ENCODE measurements around the gene KRTAP10-12.
"Not testable (repeated sequence)": the region's sequence is repeated elsewhere in the genome, so short reads cannot be mapped to it uniquely, and the experiment has no call there.

Gene KRTAP10-12

GRCh38 chr21:44670642-44671432 is 26.1 kb upstream of the KRTAP10-12 start:
- DNase-seq (ENCODE audit: low read depth in 4 of 4, low spot score in 1 of 4) = no peak

GRCh38 chr21:44671911-44672310 is 25.1 kb upstream of the KRTAP10-12 start:
- DNase-seq (ENCODE audit: low read depth in 4 of 4, low spot score in 1 of 4) = no peak

- no peak for DNase-seq (ENCODE audit: low read depth in 4 of 4, low spot score in 1 of 4)
Measured at GRCh38 chr21:44677881-44678280, 19.1 kb upstream of the KRTAP10-12 start.

- no peak for DNase-seq (ENCODE audit: low read depth in 4 of 4, low spot score in 1 of 4)
Measured at GRCh38 chr21:44681152-44681551, 15.8 kb upstream of the KRTAP10-12 start.

- no peak for DNase-seq (ENCODE audit: low read depth in 4 of 4, low spot score in 1 of 4)
Measured at GRCh38 chr21:44681861-44682579, 15.0 kb upstream of the KRTAP10-12 start, which contains the start of gene KRTAP12-1. Gene KRTAP12-1, minus strand, starts transcription at chr21:44682163. Its CDS starts 40 bp downstream, at chr21:44682123.

- DNase-seq (ENCODE audit: low read depth in 4 of 4, low spot score in 1 of 4) = no peak
Measured at GRCh38 chr21:44682580-44683151, 14.3 kb upstream of the KRTAP10-12 start.

- DNase-seq (ENCODE audit: low read depth in 4 of 4, low spot score in 1 of 4) = no peak
Measured at GRCh38 chr21:44684077-44684476, 12.9 kb upstream of the KRTAP10-12 start.

GRCh38 chr21:44684483-44684882 is 12.5 kb upstream of the KRTAP10-12 start:
- no peak for DNase-seq (ENCODE audit: low read depth in 4 of 4, low spot score in 1 of 4)

- not testable (repeated sequence) for DNase-seq (ENCODE audit: low read depth in 4 of 4, low spot score in 1 of 4)
Measured at GRCh38 chr21:44685050-44685449, 11.9 kb upstream of the KRTAP10-12 start.

- DNase-seq (ENCODE audit: low read depth in 4 of 4, low spot score in 1 of 4) = no peak
Measured at GRCh38 chr21:44686000-44686781, 10.8 kb upstream of the KRTAP10-12 start.

GRCh38 chr21:44686843-44687561 is 10.0 kb upstream of the KRTAP10-12 start:
- no peak for DNase-seq (ENCODE audit: low read depth in 4 of 4, low spot score in 1 of 4)

- no peak for DNase-seq (ENCODE audit: low read depth in 4 of 4, low spot score in 1 of 4)
Measured at GRCh38 chr21:44687671-44688070, 9.3 kb upstream of the KRTAP10-12 start.

- not testable (repeated sequence) for DNase-seq (ENCODE audit: low read depth in 4 of 4, low spot score in 1 of 4)
Measured at GRCh38 chr21:44689740-44690139, 7.2 kb upstream of the KRTAP10-12 start.

GRCh38 chr21:44691686-44692085 is 5.3 kb upstream of the KRTAP10-12 start:
- DNase-seq (ENCODE audit: low read depth in 4 of 4, low spot score in 1 of 4) = no peak

GRCh38 chr21:44692798-44693512 is 4.0 kb upstream of the KRTAP10-12 start:
- no peak for DNase-seq (ENCODE audit: low read depth in 4 of 4, low spot score in 1 of 4)

- DNase-seq (ENCODE audit: low read depth in 4 of 4, low spot score in 1 of 4) = no peak
Measured at GRCh38 chr21:44694776-44695175, 2.2 kb upstream of the KRTAP10-12 start.

- no peak for DNase-seq (ENCODE audit: low read depth in 4 of 4, low spot score in 1 of 4)
Measured at GRCh38 chr21:44695184-44695583, 1.8 kb upstream of the KRTAP10-12 start.

GRCh38 chr21:44695641-44696040 is 1.3 kb upstream of the KRTAP10-12 start:
- no peak for DNase-seq (ENCODE audit: low read depth in 4 of 4, low spot score in 1 of 4)

GRCh38 chr21:44696572-44696971 is 400 bp upstream of the KRTAP10-12 start:
- DNase-seq (ENCODE audit: low read depth in 4 of 4, low spot score in 1 of 4) = no peak
